ENCODE results near the gene SMG9.

DNA sequence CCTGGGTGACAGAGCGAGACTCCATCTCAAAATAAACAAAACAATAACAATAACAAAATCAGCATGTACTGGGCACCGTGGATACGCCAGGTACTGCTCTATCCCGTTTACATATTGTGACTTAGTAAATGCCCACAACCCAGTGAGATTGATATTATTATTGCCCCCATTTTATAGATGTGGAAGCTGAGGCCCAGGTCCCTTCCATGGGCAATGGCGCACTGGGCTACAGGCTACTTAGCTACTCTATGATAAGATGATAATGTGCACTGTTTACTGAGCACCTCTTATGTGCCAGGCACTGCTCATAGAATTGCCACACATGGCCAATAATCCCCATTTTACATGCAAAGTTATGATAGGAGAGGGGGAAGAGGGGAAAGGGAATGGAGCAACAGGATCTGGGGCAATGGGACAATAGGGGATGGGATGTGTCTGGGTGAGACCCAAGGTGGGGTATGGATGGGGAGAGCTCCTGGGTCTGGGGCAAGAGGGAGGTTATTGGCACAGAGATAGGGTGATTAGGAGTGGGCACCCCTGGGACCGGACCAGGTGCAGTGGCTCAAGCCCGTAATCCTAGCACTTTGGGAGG is 20.6 kb upstream of the SMG9 start:
- TF ChIP-seq RAD21 (IDR thresholded peaks at IDR 0.05; ENCODE audit: low read depth) = no peak
- TF ChIP-seq TEAD4 (IDR thresholded peaks at IDR 0.05) = no peak
- TF ChIP-seq ZBTB7A (IDR thresholded peaks at IDR 0.05; ENCODE audit: low read depth) = no peak
- TF ChIP-seq NFIC (IDR thresholded peaks at IDR 0.05) = no peak
- TF ChIP-seq TCF12 (IDR thresholded peaks at IDR 0.05; ENCODE audit: low read depth) = no peak
- no peak for TF ChIP-seq CREB1 (IDR thresholded peaks at IDR 0.05; ENCODE audit: low read depth)
- TF ChIP-seq, protein P1, sequence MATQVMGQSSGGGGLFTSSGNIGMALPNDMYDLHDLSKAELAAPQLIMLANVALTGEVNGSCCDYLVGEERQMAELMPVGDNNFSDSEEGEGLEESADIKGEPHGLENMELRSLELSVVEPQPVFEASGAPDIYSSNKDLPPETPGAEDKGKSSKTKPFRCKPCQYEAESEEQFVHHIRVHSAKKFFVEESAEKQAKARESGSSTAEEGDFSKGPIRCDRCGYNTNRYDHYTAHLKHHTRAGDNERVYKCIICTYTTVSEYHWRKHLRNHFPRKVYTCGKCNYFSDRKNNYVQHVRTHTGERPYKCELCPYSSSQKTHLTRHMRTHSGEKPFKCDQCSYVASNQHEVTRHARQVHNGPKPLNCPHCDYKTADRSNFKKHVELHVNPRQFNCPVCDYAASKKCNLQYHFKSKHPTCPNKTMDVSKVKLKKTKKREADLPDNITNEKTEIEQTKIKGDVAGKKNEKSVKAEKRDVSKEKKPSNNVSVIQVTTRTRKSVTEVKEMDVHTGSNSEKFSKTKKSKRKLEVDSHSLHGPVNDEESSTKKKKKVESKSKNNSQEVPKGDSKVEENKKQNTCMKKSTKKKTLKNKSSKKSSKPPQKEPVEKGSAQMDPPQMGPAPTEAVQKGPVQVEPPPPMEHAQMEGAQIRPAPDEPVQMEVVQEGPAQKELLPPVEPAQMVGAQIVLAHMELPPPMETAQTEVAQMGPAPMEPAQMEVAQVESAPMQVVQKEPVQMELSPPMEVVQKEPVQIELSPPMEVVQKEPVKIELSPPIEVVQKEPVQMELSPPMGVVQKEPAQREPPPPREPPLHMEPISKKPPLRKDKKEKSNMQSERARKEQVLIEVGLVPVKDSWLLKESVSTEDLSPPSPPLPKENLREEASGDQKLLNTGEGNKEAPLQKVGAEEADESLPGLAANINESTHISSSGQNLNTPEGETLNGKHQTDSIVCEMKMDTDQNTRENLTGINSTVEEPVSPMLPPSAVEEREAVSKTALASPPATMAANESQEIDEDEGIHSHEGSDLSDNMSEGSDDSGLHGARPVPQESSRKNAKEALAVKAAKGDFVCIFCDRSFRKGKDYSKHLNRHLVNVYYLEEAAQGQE (IDR thresholded peaks at IDR 0.05; ENCODE audit: low read depth) = no peak
- no peak for TF ChIP-seq YY1 (IDR thresholded peaks at IDR 0.05; ENCODE audit: low read depth)
- no peak for TF ChIP-seq CEBPB (IDR thresholded peaks at IDR 0.05)
- no peak for TF ChIP-seq TAF1 (IDR thresholded peaks at IDR 0.05; ENCODE audit: low read depth)
- TF ChIP-seq, protein P2, sequence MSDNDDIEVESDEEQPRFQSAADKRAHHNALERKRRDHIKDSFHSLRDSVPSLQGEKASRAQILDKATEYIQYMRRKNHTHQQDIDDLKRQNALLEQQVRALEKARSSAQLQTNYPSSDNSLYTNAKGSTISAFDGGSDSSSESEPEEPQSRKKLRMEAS (IDR thresholded peaks at IDR 0.05) = no peak
